HL-60 (cell line): ENCODE data around the gene LAG3.

ENCODE experiments used
- DNase-seq, 2 experiments: peaks; one replicate each; pipeline ENCODE4 v3.0.0-alpha.2; 2010 to 2020; ENCODE audit warnings: low read depth in 1 of 2, low spot score in 1 of 2
- H3K27ac ChIP-seq: fragments of 250-450 bp; sonication (Bioruptor Pico); replicated peaks from 2 replicates; pipeline ENCODE4 v1.5.1; 2020; ENCODE audit warnings: mild to moderate bottlenecking, moderate library complexity
- H3K27me3 ChIP-seq: fragments of 250-450 bp; sonication (Bioruptor Pico); 2 replicates; pipeline ENCODE4 v1.5.1; 2021; ENCODE audit warnings: mild to moderate bottlenecking, moderate library complexity; ENCODE audit not compliant: insufficient read depth, poor library complexity, severe bottlenecking
- H3K4me3 ChIP-seq: replicated peaks from 2 replicates; pipeline ENCODE4 v1.5.1; 2011; ENCODE audit warnings: mild to moderate bottlenecking, control low read depth, low read length; ENCODE audit not compliant: insufficient read depth
- CTCF ChIP-seq: IDR thresholded peaks from one replicate; pipeline ENCODE4 v1.5.1; 2011; ENCODE audit warnings: low read length, control low read depth, inconsistent platforms; ENCODE audit not compliant: insufficient read depth
- GABPA ChIP-seq: IDR thresholded peaks from 2 replicates; pipeline ENCODE4 v1.6.1; 2012; ENCODE audit warnings: low read depth
- POLR2AphosphoS5 ChIP-seq: IDR thresholded peaks from 2 replicates; pipeline ENCODE4 v1.6.1; 2012; ENCODE audit warnings: low read depth
- SPI1 ChIP-seq: IDR thresholded peaks from 2 replicates; pipeline ENCODE4 v1.6.1; 2012; ENCODE audit warnings: low read depth, mild to moderate bottlenecking, borderline replicate concordance
- TF ChIP-seq, protein P1 (sequence below): IDR thresholded peaks from 2 replicates; pipeline ENCODE4 v1.6.1; 2012; ENCODE audit warnings: low read depth; ENCODE audit not compliant: insufficient replicate concordance

LAG3 gene

GRCh38 chr12:6748761-6749160 is 23.6 kb upstream of the LAG3 start:
- Histone ChIP-seq H3K4me3 (no peak overlapping the region), H3K27me3 (no peaks in the 10 kb centered on the region), H3K27ac (no peak overlapping the region)
- TF ChIP-seq, protein P1, sequence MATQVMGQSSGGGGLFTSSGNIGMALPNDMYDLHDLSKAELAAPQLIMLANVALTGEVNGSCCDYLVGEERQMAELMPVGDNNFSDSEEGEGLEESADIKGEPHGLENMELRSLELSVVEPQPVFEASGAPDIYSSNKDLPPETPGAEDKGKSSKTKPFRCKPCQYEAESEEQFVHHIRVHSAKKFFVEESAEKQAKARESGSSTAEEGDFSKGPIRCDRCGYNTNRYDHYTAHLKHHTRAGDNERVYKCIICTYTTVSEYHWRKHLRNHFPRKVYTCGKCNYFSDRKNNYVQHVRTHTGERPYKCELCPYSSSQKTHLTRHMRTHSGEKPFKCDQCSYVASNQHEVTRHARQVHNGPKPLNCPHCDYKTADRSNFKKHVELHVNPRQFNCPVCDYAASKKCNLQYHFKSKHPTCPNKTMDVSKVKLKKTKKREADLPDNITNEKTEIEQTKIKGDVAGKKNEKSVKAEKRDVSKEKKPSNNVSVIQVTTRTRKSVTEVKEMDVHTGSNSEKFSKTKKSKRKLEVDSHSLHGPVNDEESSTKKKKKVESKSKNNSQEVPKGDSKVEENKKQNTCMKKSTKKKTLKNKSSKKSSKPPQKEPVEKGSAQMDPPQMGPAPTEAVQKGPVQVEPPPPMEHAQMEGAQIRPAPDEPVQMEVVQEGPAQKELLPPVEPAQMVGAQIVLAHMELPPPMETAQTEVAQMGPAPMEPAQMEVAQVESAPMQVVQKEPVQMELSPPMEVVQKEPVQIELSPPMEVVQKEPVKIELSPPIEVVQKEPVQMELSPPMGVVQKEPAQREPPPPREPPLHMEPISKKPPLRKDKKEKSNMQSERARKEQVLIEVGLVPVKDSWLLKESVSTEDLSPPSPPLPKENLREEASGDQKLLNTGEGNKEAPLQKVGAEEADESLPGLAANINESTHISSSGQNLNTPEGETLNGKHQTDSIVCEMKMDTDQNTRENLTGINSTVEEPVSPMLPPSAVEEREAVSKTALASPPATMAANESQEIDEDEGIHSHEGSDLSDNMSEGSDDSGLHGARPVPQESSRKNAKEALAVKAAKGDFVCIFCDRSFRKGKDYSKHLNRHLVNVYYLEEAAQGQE = no peak
- no peak for TF ChIP-seq GABPA
- no peak for TF ChIP-seq CTCF
- no peak for DNase-seq

- H3K27ac ChIP-seq = no peak overlapping the region
- DNase-seq = no peak
- no peak for TF ChIP-seq CTCF
- TF ChIP-seq GABPA = no peak
- TF ChIP-seq SPI1 = no peak
- no peak for TF ChIP-seq POLR2AphosphoS5
- TF ChIP-seq, protein P1 = no peak
- no peaks in the 10 kb centered on the region for H3K27me3 ChIP-seq
- no peak overlapping the region for H3K4me3 ChIP-seq
Observed at GRCh38 chr12:6750506-6750905, 21.8 kb upstream of the LAG3 start.

DNA sequence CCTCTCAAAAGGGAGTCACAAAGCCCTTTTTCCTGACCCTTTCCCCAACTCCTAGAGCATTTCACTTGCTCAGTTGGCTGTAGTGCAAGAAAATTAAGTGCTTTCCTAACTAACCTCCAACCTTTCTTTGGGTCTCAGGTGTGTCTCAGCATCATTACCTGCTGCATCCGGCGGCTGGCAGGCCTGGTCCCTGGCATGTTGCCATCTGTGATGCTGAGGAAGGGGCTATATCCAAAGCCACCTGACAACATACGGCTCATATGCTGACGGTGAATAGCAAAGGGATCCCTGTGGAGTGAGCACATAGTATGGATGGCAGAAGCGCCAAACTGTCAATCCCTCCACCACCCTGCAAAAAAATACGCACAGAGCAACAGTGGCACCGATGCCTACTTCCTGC is 20.6 kb upstream of the LAG3 start:
- no peak for DNase-seq
- no peak for TF ChIP-seq POLR2AphosphoS5
- no peak for TF ChIP-seq GABPA
- TF ChIP-seq CTCF = no peak
- no peak for TF ChIP-seq SPI1
- no peaks in the 10 kb centered on the region for H3K27me3 ChIP-seq
- H3K27ac ChIP-seq = peak overlapping the region; percentile 77
- H3K4me3 ChIP-seq = peak overlapping the region; percentile 96

- no peak for DNase-seq
- peak overlapping the region; percentile 96 for H3K4me3 ChIP-seq
- TF ChIP-seq POLR2AphosphoS5 (no peak), SPI1 (no peak), CTCF (no peak), GABPA (no peak)
- TF ChIP-seq, protein P1 = no peak
- H3K27ac ChIP-seq = peak overlapping the region; percentile 77
- H3K27me3 ChIP-seq = no peaks in the 10 kb centered on the region
Observed at GRCh38 chr12:6752167-6752920, 20.0 kb upstream of the LAG3 start.
